ENCODE measurements around the gene KCNAB3.
A peak's percentile ranks its signal among the peaks of the same experiment; 100 is the strongest.

The KCNAB3 gene

DNA sequence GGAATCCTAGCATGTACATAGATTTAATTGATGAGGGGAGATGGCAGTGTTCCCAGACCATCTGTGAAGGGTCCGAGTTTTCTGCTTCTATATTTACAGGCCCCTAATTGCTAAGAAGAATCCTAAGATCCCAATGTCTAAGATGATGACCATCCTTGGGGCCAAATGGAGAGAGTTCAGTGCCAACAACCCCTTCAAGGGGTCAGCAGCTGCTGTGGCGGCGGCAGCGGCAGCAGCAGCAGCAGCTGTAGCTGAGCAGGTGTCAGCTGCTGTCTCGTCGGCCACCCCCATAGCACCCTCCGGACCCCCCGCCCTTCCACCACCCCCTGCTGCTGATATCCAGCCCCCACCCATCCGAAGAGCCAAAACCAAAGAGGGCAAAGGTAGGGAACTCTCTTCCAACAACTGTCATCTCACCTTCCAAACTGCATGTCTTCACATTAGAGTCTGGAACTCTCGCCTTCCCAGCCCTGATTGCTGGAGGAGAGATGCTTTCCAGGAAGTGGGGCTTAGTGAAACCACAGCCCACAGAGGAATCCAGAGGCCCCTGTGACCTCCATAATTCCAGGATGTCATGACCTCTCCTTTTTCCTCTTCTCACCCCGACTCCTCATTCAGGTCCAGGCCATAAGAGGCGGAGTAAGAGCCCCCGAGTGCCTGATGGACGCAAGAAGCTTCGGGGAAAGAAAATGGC, 36.3 kb downstream of the KCNAB3 start:
- TF ChIP-seq, protein P1, sequence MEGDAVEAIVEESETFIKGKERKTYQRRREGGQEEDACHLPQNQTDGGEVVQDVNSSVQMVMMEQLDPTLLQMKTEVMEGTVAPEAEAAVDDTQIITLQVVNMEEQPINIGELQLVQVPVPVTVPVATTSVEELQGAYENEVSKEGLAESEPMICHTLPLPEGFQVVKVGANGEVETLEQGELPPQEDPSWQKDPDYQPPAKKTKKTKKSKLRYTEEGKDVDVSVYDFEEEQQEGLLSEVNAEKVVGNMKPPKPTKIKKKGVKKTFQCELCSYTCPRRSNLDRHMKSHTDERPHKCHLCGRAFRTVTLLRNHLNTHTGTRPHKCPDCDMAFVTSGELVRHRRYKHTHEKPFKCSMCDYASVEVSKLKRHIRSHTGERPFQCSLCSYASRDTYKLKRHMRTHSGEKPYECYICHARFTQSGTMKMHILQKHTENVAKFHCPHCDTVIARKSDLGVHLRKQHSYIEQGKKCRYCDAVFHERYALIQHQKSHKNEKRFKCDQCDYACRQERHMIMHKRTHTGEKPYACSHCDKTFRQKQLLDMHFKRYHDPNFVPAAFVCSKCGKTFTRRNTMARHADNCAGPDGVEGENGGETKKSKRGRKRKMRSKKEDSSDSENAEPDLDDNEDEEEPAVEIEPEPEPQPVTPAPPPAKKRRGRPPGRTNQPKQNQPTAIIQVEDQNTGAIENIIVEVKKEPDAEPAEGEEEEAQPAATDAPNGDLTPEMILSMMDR (IDR thresholded peaks at IDR 0.05; ENCODE audit: insufficient read depth, low read depth, low read length, missing control alignments): no peak
- no peak for DNase-seq (ENCODE audit: low read depth)
- no peak overlapping the region for H3K4me3 ChIP-seq (ENCODE audit: low read depth, low read length)

DNA sequence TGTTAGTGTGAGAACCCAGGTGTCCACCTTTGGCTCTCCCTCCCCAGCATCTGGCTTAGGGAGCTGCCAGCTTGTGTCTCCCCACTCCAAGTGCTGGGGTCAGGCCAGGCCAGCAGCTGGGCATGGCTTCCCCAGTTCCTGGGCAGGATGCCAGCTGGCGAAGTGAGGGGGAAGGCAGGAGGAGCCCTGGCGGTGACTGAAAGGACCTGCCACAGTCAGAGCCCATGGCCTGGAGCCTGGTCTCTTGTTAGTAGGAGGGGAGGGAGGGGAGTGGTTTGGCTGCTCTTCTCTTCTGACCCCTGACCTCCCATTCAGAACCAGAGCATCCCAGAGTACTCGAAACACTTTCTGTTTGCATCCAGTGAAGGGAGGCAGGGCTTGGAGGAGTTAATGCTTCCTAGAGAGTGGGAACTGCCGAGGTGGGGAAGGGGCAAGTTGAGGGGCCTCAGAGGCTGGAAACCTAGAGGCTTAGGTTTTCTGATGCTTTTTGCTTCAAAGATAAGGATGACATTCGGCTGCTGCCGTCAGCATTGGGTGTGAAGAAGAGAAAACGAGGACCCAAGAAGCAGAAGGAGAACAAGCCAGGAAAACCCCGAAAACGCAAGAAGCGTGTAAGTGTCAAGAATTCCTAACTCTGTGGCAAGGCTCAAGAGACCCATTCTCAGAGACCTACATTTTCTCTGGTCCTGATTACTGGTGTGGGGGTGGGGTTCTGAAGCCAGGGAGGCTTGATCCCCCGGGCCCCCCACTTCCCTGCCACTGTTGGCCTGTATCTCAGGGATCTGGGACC, 40.3 kb downstream of the KCNAB3 start:
- DNase-seq (ENCODE audit: low read depth): peak; percentile 45
- TF ChIP-seq, protein P1 (IDR thresholded peaks at IDR 0.05; ENCODE audit: insufficient read depth, low read depth, low read length, missing control alignments): no peak
- no peak overlapping the region for H3K4me3 ChIP-seq (ENCODE audit: low read depth, low read length)

DNA sequence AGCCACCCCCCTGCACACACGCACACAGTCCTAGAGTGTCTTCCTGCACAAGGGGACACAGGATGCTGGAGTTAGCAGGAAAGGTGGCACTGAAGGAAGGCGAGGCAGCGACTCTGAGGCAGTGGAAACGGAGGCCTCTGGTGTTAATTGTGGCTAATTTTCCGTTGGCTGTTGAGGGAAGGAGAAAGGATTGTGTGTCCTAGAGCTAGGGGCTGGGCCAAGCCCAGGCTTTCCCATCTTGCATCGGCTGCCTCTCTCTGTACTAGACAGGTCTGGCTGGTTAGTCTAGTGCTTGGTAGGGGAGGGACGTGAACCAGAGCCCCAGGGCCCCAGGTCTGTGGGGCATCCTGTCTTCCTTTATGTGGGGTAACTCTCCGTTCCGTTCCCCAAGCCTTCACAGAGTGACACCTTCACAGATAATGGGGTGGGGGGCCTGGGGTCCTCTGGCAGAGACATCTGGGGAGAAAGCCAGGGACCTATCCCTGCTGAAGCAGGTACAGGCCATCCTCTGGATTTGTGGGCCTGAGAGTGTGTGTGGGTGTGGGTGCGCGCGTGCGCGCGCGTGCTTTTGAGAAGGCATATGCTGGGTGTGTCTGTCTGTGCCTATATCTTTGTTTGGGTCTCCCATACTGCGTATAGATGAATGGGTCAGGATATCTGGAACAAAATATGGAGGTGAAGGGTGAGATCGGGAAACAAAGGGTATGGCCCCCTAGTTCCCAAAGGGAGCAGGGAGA, 41.3 kb downstream of the KCNAB3 start, which contains the start of gene CHD3:
TSS of gene CHD3 (plus strand) at position 606 of the 737 bp plus-strand sequence. CDS start 212 bp downstream, outside the sequence.
- peak within 1 kb of the TSS; percentile 71 for H3K4me3 ChIP-seq (ENCODE audit: low read depth, low read length)
- no peak for DNase-seq (ENCODE audit: low read depth)
- TF ChIP-seq, protein P1 (IDR thresholded peaks at IDR 0.05; ENCODE audit: insufficient read depth, low read depth, low read length, missing control alignments): no peak

DNA sequence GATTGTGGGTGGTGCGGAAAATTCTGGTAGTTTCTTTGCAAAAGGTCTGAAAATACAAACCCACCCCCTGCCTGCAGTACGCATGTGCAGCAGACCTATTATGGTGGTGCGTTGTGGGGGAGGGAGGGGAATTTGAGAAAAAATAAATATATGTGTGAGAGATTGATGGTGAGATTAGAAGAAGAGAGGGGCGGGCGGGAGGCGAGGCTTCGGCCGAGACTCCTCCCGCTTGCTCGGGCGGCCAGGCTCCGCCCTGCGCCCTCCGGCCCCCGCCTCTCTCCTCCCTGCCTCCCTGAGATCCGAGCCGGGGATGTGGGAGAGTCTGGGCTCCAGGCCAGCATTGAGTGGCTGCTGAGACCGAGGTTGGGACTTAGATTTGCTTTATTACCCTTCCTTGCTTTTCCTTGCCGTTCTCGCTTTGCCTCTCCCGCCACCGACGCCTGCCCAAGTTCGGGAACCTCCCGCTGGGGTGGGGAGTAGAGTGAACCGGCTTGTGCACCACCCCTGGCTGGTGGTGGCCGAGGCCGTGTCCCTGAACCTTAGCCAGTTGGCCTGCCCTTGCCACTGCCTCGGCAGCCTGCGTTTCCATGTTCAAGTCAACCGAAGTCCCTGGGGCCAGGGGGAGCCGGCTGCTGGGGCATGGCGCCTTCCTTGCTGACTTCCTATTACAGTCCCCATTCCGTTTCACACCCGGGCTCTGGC, 42.0 kb downstream of the KCNAB3 start:
- DNase-seq (ENCODE audit: low read depth): peak; percentile 71
- H3K4me3 ChIP-seq (ENCODE audit: low read depth, low read length): peak overlapping the region; percentile 71

DNA sequence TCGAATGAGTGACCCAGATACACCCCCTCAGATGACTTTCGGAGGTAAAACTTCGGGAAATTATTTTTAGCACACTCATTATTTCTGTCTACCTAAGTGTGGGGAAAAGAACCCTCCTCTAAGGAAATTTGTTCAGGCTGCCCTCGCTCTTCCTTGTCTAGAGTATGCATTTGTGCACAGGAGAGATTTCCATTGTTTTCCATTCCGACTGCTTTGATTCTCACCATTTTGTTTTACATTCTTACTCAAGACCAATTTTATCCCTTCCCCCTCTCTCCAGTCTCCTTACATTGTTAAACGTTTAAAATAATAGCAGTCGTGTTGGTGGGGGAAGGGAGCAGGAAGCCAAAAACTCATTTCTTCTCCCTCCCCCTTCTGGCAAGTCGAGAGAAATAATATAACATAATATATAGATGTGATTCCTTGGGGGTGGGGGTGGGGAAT, 42.6 kb downstream of the KCNAB3 start:
- TF ChIP-seq, protein P1 (IDR thresholded peaks at IDR 0.05; ENCODE audit: insufficient read depth, low read depth, low read length, missing control alignments): no peak
- no peak for DNase-seq (ENCODE audit: low read depth)

More for the DNA sequence above, 42.0 kb downstream of the KCNAB3 start:
- TF ChIP-seq, protein P1 (IDR thresholded peaks at IDR 0.05; ENCODE audit: insufficient read depth, low read depth, low read length, missing control alignments): no peak

More for the DNA sequence above, 42.6 kb downstream of the KCNAB3 start:
- peak overlapping the region; percentile 71 for H3K4me3 ChIP-seq (ENCODE audit: low read depth, low read length)

Measured in GM12865 (cell line).